BLaER1 treated with 17β-estradiol and CSF1 and Interleukin-3, amounts not matched to agents 10 nM and 100 nM (cell line): ENCODE data around the gene PDE6A.

Experiments
- H3K27ac ChIP-seq, 11 experiments: shearing (Covaris generic); formaldehyde crosslinking; 2 replicates each; pipeline ENCODE4 v1.8.1; 2022
- H3K27me3 ChIP-seq, 11 experiments: shearing (Covaris generic); formaldehyde crosslinking; 2 replicates each; pipeline ENCODE4 v1.8.1; 2022
- H3K36me3 ChIP-seq, 11 experiments: shearing (Covaris generic); formaldehyde crosslinking; 2 replicates each; pipeline ENCODE4 v1.8.1; 2022
- H3K4me1 ChIP-seq, 10 experiments: shearing (Covaris generic); formaldehyde crosslinking; 2 replicates each; pipeline ENCODE4 v1.8.1; 2022
- H3K4me2 ChIP-seq, 11 experiments: shearing (Covaris generic); formaldehyde crosslinking; 2 replicates each; pipeline ENCODE4 v1.8.1; 2022
- H3K4me3 ChIP-seq, 10 experiments: shearing (Covaris generic); formaldehyde crosslinking; 2 replicates each; pipeline ENCODE4 v1.8.1; 2022
- H3K9ac ChIP-seq, 11 experiments: shearing (Covaris generic); formaldehyde crosslinking; 2 replicates each; pipeline ENCODE4 v1.8.1; 2022
- H3K9me3 ChIP-seq, 11 experiments: shearing (Covaris generic); formaldehyde crosslinking; replicated peaks in 1 of 11; 2 replicates each; pipeline ENCODE4 v1.8.1; 2022
- H4K20me1 ChIP-seq, 11 experiments: shearing (Covaris generic); formaldehyde crosslinking; 2 replicates each; pipeline ENCODE4 v1.8.1; 2022
- Cebpa-rat ChIP-seq, 11 experiments: shearing (Covaris generic); IDR thresholded peaks; 2 replicates each; pipeline ENCODE4 v1.8.1; 2022

PDE6A gene

DNA sequence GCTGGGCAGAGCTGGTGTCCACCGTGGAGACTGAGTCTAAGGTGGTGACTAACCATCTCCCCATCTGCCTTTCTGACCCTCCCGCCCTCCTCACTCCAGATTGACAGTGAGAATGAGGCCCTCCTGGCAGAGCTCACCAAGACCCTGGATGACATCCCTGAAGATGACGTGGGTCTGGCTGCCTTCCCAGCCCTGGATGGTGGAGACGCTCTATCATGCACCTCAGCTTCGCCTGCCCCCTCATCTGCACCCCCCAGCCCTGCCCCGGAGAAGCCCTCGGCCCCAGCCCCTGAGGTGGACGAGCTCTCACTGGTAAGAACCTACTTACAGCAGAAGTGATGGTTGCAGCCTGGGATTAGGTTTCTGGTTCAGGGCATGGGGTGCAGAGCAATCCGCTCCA lies 118.0 kb downstream of the PDE6A start:
- Histone ChIP-seq H3K4me2 (no peak overlapping the region), H3K36me3 (peaks cover 42 to 95% (median 87%) of the 10 kb centered on the region in 11 experiments), H3K27ac (no peak overlapping the region), H3K9ac (no peak overlapping the region), H3K4me3 (no peak overlapping the region), H3K27me3 (no peaks in the 10 kb centered on the region), H3K4me1 (peaks cover 10 to 35% (median 22%) of the 10 kb centered on the region in 10 experiments; a peak in 19 of 20 replicates), H3K9me3 (no peaks in the 10 kb centered on the region), H4K20me1 (peaks cover 0 to 85% (median 31%) of the 10 kb centered on the region in 11 experiments; a peak in 16 of 22 replicates)
- TF ChIP-seq Cebpa-rat (IDR thresholded peaks at IDR 0.05): no peak

DNA sequence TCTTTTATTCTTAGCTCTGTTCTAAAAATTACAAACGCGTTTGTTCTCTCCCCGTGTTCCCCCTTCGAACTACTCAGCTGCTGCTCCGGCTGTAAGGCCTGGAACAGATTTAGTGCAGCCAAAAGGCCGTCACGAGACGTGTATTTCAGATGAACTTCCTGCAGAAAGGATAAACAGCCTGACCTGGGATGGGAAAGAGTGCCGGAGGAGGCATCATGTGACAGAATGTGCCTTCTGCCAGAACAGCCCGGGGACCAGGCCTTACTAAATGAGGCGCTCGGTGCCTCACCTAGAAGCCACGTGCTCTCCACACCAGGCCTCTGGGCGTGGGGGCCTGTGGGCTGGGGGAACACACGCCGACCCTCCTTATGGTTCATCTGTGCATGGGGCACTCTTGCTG lies 119.7 kb downstream of the PDE6A start:
- Histone ChIP-seq H3K9ac (peak overlapping the region in 1 of 11 experiments; percentile 1; a peak in 1 of 22 replicates), H4K20me1 (peaks cover 0 to 90% (median 32%) of the 10 kb centered on the region in 11 experiments; a peak in 18 of 22 replicates), H3K4me3 (no peak overlapping the region), H3K9me3 (no peaks in the 10 kb centered on the region), H3K27me3 (no peaks in the 10 kb centered on the region), H3K27ac (peak overlapping the region in 1 of 11 experiments; percentile 11; a peak in 1 of 22 replicates), H3K4me2 (no peak overlapping the region), H3K36me3 (peaks cover 41 to 98% (median 85%) of the 10 kb centered on the region in 11 experiments; a peak in 21 of 22 replicates), H3K4me1 (peaks cover 10 to 27% (median 13%) of the 10 kb centered on the region in 10 experiments; a peak in 19 of 20 replicates)
- no peak for TF ChIP-seq Cebpa-rat (IDR thresholded peaks at IDR 0.05)

DNA sequence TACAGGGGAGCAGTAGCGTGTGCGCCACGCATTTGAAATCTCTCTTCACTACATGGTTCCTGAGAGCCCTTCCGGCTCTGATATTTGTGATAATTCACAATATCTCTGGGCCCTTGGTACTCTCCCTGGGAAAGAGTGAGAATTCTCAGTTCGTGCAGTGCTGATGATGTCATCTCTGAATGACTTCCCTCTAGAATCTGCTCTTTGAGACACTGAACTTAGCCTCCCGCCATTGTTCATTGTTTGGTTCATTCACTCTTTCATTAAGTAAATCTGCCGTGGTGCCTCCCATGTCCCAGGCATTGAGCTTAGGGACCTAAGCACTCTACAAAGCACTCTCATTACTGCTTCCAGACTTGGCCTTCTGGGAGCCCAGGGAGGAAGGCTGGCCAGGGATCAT lies 120.5 kb downstream of the PDE6A start:
- TF ChIP-seq Cebpa-rat (IDR thresholded peaks at IDR 0.05): no peak
- Histone ChIP-seq H3K27me3 (no peaks in the 10 kb centered on the region), H3K4me2 (no peak overlapping the region), H4K20me1 (peaks cover under 1 to 94% (median 34%) of the 10 kb centered on the region in 11 experiments; a peak in 18 of 22 replicates), H3K4me3 (no peak overlapping the region), H3K9me3 (no peaks in the 10 kb centered on the region), H3K4me1 (peaks cover 10 to 27% (median 13%) of the 10 kb centered on the region in 10 experiments; a peak in 19 of 20 replicates), H3K36me3 (peaks cover 38 to 95% (median 79%) of the 10 kb centered on the region in 11 experiments; a peak in 21 of 22 replicates), H3K27ac (no peak overlapping the region), H3K9ac (no peak overlapping the region)

DNA sequence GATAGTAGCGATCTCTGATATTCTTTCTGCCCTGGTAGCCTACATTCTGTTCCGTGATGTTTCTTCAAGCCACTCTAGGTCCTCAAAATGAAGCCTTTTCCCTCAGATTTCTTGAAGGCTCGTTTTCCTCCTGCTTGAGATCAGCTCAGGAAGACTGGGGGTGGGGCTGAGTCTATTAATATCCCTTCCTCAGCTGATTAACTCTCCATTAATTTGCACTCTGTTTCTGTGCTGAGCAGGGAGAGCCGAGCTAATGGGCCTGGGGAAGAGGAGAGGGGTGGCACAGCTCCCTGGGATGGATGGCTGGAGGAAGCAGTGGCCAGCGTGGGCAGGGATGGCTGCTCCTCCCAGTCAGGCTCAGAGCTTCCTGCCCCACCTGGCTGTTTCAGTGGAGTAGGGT lies 121.2 kb downstream of the PDE6A start:
- Histone ChIP-seq H4K20me1 (peaks cover 6 to 95% (median 39%) of the 10 kb centered on the region in 11 experiments; a peak in 18 of 22 replicates), H3K4me2 (peak overlapping the region; percentile 3 to 47 (median 28); a peak in 13 of 22 replicates), H3K9me3 (no peaks in the 10 kb centered on the region), H3K27ac (no peak overlapping the region; a peak in 1 of 22 replicates), H3K36me3 (peaks cover 38 to 89% (median 78%) of the 10 kb centered on the region in 11 experiments; a peak in 21 of 22 replicates), H3K4me1 (peaks cover 10 to 21% (median 13%) of the 10 kb centered on the region in 10 experiments; a peak in 19 of 20 replicates), H3K27me3 (no peaks in the 10 kb centered on the region), H3K9ac (no peak overlapping the region; a peak in 1 of 22 replicates), H3K4me3 (no peak overlapping the region)
- TF ChIP-seq Cebpa-rat (IDR thresholded peaks at IDR 0.05): no peak

DNA sequence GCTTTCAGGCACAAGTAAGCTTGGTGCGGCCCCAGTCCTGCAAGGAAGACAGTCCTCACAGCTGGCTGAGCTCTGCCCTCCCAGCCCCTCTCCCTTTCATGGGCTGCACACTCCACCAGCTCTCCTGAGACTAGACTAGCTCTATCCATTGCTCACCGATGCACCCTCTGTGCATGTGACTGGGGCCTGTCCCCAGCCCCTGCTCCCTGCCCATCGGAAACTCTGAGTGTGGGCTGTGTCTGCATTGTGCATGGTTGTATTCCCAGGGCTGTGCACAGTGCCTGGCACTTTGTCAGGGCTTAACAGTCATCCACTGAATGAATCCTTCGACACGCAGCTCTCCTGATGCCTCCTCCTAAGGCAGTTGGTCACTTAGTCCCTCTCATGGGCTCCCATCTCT lies 122.3 kb downstream of the PDE6A start:
- Histone ChIP-seq H3K36me3 (peaks cover 33 to 84% (median 70%) of the 10 kb centered on the region in 11 experiments; a peak in 21 of 22 replicates), H3K27me3 (no peaks in the 10 kb centered on the region), H3K27ac (no peak overlapping the region), H3K4me1 (peaks cover 15 to 23% (median 21%) of the 10 kb centered on the region in 10 experiments), H3K4me2 (peak overlapping the region in 5 of 11 experiments; percentile 26 to 47 (median 30); a peak in 3 of 22 replicates), H3K9me3 (peaks cover 0 to 3% (median 0%) of the 10 kb centered on the region in 11 experiments; a peak in 4 of 22 replicates), H3K9ac (no peak overlapping the region), H4K20me1 (peaks cover 6 to 97% (median 50%) of the 10 kb centered on the region in 11 experiments; a peak in 19 of 22 replicates), H3K4me3 (no peak overlapping the region)
- no peak for TF ChIP-seq Cebpa-rat (IDR thresholded peaks at IDR 0.05)

DNA sequence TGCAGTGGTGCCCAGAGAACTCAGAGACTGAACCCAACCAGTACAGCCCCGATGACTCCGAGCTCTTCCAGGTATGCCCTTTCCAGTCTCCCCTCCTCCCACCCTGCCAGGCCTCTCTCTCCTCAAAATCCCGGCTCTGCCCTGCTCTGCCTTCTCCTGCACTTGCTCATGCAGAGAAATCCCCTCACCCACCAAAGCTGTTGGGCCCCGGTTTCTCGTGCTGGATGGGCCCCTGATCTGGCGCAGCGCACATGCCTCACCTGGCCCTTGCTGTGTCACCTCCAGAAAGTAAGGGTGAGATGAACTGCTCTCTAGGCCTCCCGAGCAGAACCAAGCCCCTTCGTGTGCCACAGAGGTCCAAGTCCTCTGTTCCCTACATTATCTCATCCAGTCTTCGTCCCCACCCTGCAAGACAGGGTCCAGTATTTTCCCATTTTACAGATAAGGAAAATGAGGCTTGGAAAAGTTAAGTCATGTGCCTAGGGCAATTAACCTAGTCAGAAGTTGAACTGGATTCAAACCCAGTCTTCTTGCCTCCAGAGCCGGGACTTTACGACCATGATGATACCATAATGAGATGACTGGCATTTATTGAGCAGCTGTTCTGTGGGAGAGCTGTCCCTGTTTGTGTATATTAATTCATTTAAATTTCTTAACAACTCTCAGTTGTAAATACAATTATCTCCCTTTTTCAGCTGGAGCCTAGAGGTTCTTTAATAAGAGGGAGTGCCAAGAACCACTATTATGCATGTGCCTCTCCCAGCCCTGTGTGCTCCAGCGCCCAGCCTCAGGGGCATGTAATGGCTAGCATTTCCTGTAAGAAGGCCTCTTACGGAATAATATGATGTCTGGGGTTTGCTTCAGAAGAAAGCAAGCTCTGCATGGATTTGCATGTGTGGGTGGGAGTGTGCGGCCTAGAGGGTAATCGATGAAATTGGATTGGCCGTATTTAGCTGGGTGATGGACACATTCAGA lies 123.8 kb downstream of the PDE6A start:
- peaks cover 0 to 11% (median 4%) of the 10 kb centered on the region in 11 experiments; a peak in 7 of 22 replicates for H3K9me3 ChIP-seq
- H3K27me3 ChIP-seq: no peaks in the 10 kb centered on the region
- H3K4me3 ChIP-seq: no peak overlapping the region
- H3K4me1 ChIP-seq: peaks cover 15 to 26% (median 21%) of the 10 kb centered on the region in 10 experiments
- H3K36me3 ChIP-seq: peaks cover 26 to 83% (median 60%) of the 10 kb centered on the region in 11 experiments; a peak in 21 of 22 replicates
- no peak overlapping the region; a peak in 1 of 22 replicates for H3K9ac ChIP-seq
- peaks cover 6 to 100% (median 58%) of the 10 kb centered on the region in 11 experiments; a peak in 19 of 22 replicates for H4K20me1 ChIP-seq
- TF ChIP-seq Cebpa-rat (IDR thresholded peaks at IDR 0.05): no peak
- no peak overlapping the region for H3K27ac ChIP-seq
- H3K4me2 ChIP-seq: no peak overlapping the region

GRCh38 chr5:149820012-149820411 lies 124.6 kb downstream of the PDE6A start:
- H3K9me3 ChIP-seq: peaks cover 0 to 11% (median 4%) of the 10 kb centered on the region in 11 experiments; a peak in 7 of 22 replicates
- H3K4me2 ChIP-seq: no peak overlapping the region
- peaks cover 15 to 26% (median 21%) of the 10 kb centered on the region in 10 experiments for H3K4me1 ChIP-seq
- H3K9ac ChIP-seq: no peak overlapping the region; a peak in 1 of 22 replicates
- TF ChIP-seq Cebpa-rat (IDR thresholded peaks at IDR 0.05): no peak
- no peaks in the 10 kb centered on the region for H3K27me3 ChIP-seq
- H3K27ac ChIP-seq: no peak overlapping the region
- peaks cover 26 to 83% (median 52%) of the 10 kb centered on the region in 11 experiments; a peak in 21 of 22 replicates for H3K36me3 ChIP-seq
- peaks cover 6 to 99% (median 65%) of the 10 kb centered on the region in 11 experiments; a peak in 19 of 22 replicates for H4K20me1 ChIP-seq
- no peak overlapping the region for H3K4me3 ChIP-seq

- no peak overlapping the region for H3K4me3 ChIP-seq
- no peak for TF ChIP-seq Cebpa-rat (IDR thresholded peaks at IDR 0.05)
- no peaks in the 10 kb centered on the region for H3K27me3 ChIP-seq
- no peak overlapping the region for H3K9ac ChIP-seq
- peak overlapping the region in 6 of 11 experiments; percentile 1 to 54 (median 32); a peak in 8 of 22 replicates for H3K4me2 ChIP-seq
- peaks cover 6 to 99% (median 76%) of the 10 kb centered on the region in 11 experiments; a peak in 19 of 22 replicates for H4K20me1 ChIP-seq
- peaks cover 22 to 82% (median 51%) of the 10 kb centered on the region in 11 experiments; a peak in 21 of 22 replicates for H3K36me3 ChIP-seq
- peaks cover 0 to 11% (median 4%) of the 10 kb centered on the region in 11 experiments; a peak in 7 of 22 replicates for H3K9me3 ChIP-seq
- H3K27ac ChIP-seq: 0 out of 22 replicates have a peak overlapping the region, but pooled peaks of 1 of the 11 experiments have one; percentile 2
- peaks cover 8 to 20% (median 15%) of the 10 kb centered on the region in 10 experiments for H3K4me1 ChIP-seq
Observed at GRCh38 chr5:149818116-149818515, 126.5 kb downstream of the PDE6A start.
